ENCODE measurements around the gene GPR25.

GPR25 gene

DNA sequence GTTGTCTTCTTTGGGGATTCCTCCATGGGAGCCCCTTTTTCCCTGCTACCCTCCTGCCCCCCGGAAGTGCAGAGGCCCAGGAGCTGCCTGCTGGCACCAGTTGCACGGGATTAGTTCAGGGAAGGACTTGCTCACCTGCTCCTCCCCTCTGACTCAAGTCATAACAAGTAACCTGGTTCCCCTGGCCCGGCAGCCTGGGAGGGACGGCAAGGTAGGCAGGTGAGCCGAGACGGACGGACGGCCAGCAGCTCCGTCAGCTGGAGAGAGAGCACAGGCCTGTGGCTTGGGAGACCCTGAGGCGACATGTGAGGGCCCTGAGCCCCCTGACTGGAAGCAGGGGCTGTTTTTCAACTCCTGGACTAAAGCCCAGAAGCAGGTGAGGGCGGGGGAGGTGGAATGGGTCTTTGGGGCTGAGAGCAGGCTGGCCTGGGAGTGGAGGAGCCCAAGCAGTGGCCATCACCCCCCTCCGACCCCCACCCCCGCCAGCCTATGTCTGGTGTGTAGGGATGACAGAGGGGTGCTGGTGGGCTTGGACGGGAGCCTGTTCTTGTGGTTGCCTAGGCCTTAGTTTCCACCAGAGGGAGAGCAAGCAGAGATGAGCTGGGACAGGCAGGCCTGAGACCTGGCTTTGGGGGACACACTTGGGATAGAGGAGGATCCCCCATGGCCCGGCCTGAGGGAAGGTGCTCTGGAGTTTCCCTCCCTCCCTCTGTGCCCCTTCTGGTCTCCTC lies 22.1 kb downstream of the GPR25 start, which contains the start of gene INAVA:
INAVA (plus strand) TSS at position 189 of the 731 bp plus-strand sequence. CDS start 3,501 bp downstream, outside the sequence.
- H3K36me3 Mint-ChIP-seq (ENCODE audit: low read depth) = no peaks in the 10 kb centered on the region
- H3K4me1 Mint-ChIP-seq (ENCODE audit: low read depth) = peaks cover 4% of the 10 kb centered on the region
- no peak within 1 kb of the TSS for H3K4me3 Mint-ChIP-seq
- H3K27ac Mint-ChIP-seq = no peak within 1 kb of the TSS
- no peak for DNase-seq (ENCODE audit: low spot score)
- no peaks in the 10 kb centered on the region for H3K9me3 Mint-ChIP-seq
- peaks cover 54% of the 10 kb centered on the region for H3K27me3 Mint-ChIP-seq (ENCODE audit: low read depth)

DNA sequence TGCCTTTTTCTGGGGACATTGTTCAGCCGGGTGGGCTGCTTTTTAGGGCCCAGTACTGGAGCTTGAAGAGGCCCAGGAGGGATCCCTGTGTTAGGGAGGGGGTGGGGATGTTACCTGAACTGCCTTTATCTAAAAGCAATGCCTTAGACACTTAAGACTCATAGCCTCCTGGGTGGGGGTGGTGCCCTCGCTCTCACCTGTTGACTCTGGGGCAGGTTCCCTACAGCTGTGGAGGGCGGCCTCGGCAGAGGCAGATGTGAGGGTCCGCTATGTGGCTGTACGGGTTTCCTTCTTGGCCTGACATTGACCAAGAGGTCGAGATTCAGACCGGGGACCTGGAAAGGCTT lies 22.6 kb downstream of the GPR25 start:
- Mint-ChIP-seq H3K27me3 (ENCODE audit: low read depth) (peaks cover 50% of the 10 kb centered on the region), H3K27ac (no peak overlapping the region), H3K4me1 (ENCODE audit: low read depth) (peaks cover 3% of the 10 kb centered on the region), H3K9me3 (no peaks in the 10 kb centered on the region), H3K36me3 (ENCODE audit: low read depth) (no peaks in the 10 kb centered on the region), H3K4me3 (no peak overlapping the region)
- no peak for DNase-seq (ENCODE audit: low spot score)

DNA sequence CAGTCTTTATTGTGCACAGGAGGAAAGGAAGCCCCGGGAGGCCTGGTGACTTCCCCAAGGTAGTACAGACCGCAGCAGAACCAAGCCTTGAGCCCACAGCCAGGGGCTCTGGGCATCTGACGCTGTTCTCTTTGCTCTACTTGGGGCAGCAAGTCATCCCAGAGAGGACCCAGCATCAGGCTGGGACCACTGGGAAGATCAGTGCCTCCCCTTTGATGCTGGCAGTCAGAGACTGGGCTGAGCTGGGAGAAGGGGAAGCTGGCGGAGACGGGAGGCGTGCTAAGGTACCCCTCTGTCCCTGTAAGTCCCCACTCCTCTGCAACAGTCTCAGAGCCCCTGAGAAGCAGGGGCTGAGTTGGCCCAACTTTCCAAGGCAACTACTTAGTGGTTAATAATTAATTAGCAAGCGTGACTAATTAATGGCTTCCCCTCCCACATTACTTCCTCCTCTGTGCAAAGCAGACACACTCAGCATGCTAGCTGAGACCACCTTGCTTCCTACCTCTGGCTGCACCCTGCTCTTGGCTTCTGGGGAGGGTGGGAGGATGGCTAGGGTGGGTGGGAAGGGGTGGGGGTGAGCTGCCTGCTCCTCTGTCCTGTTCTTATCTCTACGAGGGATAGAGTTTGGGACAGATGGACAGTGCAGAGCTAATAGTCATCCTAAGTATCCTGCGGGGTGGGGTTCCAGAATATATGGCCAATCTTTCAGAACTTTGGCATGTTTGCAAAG lies 23.2 kb downstream of the GPR25 start:
- Mint-ChIP-seq H3K9me3 (no peaks in the 10 kb centered on the region), H3K27ac (no peak overlapping the region), H3K27me3 (ENCODE audit: low read depth) (peaks cover 45% of the 10 kb centered on the region), H3K4me1 (ENCODE audit: low read depth) (no peaks in the 10 kb centered on the region), H3K4me3 (no peak overlapping the region), H3K36me3 (ENCODE audit: low read depth) (no peaks in the 10 kb centered on the region)
- DNase-seq (ENCODE audit: low spot score) = no peak

DNA sequence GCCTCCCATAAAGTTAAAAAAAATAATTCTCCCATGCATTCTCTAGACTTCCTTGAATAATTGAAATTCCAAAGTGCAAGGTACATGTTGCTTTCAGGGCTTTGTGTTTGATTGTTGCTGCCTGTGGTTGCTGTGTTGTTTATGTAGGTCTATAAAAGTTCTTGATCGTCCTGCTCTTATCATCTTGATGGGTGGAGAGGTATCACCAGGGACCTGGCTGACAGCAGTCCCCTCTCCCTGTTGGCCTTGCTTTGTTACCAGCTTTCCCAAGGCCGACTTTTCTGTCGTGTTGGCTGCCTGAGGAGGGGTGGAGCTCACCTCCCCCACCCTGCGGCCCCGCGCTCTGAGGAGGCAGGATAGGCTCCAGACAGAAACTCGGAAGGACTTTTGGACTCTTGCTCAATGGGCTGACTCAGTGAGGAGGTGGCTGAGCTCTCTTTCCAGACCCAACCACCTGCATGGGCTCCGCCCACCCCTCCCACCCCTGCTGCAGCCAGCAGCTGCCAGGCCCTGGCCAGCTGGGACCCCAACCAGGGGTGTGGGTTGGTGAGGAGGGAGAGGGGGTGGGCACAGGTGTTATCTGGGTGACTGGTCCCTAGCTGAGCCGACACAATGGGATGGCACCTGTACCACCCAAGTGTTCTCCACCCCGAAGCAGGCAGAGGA lies 23.9 kb downstream of the GPR25 start:
- H3K36me3 Mint-ChIP-seq (ENCODE audit: low read depth) = no peaks in the 10 kb centered on the region
- H3K27me3 Mint-ChIP-seq (ENCODE audit: low read depth) = peaks cover 44% of the 10 kb centered on the region
- no peak overlapping the region for H3K4me3 Mint-ChIP-seq
- H3K27ac Mint-ChIP-seq = no peak overlapping the region
- H3K9me3 Mint-ChIP-seq = no peaks in the 10 kb centered on the region
- H3K4me1 Mint-ChIP-seq (ENCODE audit: low read depth) = no peaks in the 10 kb centered on the region
- DNase-seq (ENCODE audit: low spot score) = no peak

DNA sequence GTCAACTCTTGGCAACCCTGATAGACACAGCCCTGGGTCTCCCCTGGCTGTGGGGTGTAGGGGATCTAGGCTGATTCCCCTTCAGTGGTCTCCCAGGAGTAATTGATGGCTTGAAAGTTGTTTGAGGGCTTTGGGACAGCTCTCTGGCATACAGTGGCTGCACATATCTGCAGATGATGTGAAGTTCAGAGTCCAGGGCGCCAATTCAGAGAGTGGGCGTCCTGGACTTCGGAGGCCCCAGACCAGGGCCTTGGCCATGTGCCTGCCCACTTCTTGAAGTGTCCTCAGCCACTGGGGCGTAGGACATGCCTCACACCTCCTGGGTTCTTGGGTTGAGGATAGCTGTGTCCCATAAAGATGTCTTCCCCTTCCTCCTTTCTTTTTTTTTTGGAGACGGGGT lies 24.5 kb downstream of the GPR25 start:
- no peaks in the 10 kb centered on the region for H3K36me3 Mint-ChIP-seq (ENCODE audit: low read depth)
- no peaks in the 10 kb centered on the region for H3K4me1 Mint-ChIP-seq (ENCODE audit: low read depth)
- H3K4me3 Mint-ChIP-seq = no peak overlapping the region
- H3K27me3 Mint-ChIP-seq (ENCODE audit: low read depth) = peaks cover 43% of the 10 kb centered on the region
- no peak overlapping the region for H3K27ac Mint-ChIP-seq
- DNase-seq (ENCODE audit: low spot score) = no peak
- H3K9me3 Mint-ChIP-seq = no peaks in the 10 kb centered on the region

DNA sequence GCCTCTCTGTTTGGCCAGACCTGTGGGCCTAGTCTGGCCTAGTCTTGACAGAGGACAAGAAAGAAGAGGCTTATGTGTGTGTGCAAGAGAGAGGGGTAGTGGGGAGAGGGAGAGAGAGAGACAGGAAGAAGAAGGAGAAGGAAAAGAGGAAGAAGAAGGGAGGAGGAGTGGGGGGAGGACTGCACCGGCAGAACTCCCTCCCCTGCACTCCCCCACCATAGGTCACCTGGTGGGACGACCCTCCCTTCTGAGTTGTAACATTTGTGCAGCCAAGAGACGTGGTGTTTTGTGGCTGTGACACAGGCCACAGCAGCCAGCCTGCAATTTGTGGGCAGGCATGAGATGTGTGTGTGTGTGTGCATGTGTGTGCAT lies 26.2 kb downstream of the GPR25 start:
- Mint-ChIP-seq H3K4me1 (ENCODE audit: low read depth) (no peaks in the 10 kb centered on the region), H3K27me3 (ENCODE audit: low read depth) (peaks cover 33% of the 10 kb centered on the region), H3K36me3 (ENCODE audit: low read depth) (no peaks in the 10 kb centered on the region), H3K4me3 (no peak overlapping the region), H3K27ac (no peak overlapping the region), H3K9me3 (no peaks in the 10 kb centered on the region)
- DNase-seq (ENCODE audit: low spot score) = no peak

DNA sequence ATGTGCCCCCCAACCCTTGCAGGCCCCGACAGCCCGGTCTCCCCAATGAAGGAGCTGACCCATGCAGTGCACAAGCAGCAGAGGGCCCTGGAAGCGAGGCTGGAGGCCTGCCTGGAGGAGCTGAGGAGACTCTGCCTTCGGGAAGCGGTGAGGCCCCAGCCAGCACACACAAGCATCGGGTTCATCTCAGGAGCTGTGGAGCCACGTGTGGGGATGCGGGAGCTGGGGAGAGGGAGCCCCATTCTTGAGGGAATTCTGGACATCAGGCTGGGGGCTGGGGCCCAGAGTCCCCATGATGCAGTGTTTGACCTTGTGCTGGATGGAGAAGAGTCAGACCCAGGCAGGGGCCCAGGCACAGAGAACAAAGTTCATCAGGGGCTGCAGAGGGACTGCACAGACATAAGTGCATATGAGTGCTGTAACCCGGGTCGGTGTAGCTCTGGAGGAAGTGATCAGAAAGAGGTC lies 26.7 kb downstream of the GPR25 start:
- Mint-ChIP-seq H3K27me3 (ENCODE audit: low read depth) (peaks cover 31% of the 10 kb centered on the region), H3K27ac (no peak overlapping the region)
- no peak for DNase-seq (ENCODE audit: low spot score)

GRCh38 chr1:200899954-200900867 lies 27.4 kb downstream of the GPR25 start:
- no peak overlapping the region for H3K27ac Mint-ChIP-seq

More for the DNA sequence above, 26.7 kb downstream of the GPR25 start:
- Mint-ChIP-seq H3K36me3 (ENCODE audit: low read depth) (no peaks in the 10 kb centered on the region), H3K4me1 (ENCODE audit: low read depth) (no peaks in the 10 kb centered on the region), H3K9me3 (no peaks in the 10 kb centered on the region), H3K4me3 (no peak overlapping the region)

DNA sequence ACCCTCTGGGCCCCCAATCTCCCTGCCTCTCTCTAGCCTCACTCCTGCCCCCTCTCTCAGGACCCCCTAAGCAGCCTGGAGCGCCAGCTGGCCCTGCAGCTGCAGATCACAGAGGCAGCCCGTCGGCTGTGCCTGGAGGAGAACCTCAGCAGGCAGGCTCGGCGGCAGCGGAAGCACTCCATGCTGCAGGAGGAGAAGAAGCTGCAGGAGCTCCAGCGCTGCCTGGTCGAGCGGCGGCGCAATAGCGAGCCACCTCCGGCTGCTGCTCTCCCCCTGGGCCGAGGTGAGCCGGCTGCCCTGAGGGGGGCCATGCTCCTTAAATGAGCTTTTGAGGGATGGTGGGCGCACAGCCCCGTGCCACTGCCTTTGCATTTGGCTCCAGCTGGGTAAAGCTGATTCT lies 28.1 kb downstream of the GPR25 start:
- Mint-ChIP-seq H3K27me3 (ENCODE audit: low read depth) (peaks cover 31% of the 10 kb centered on the region), H3K27ac (no peak overlapping the region), H3K4me3 (no peak overlapping the region), H3K4me1 (ENCODE audit: low read depth) (peaks cover 6% of the 10 kb centered on the region), H3K9me3 (no peaks in the 10 kb centered on the region), H3K36me3 (ENCODE audit: low read depth) (no peaks in the 10 kb centered on the region)
- DNase-seq (ENCODE audit: low spot score) = no peak

More at GRCh38 chr1:200899954-200900867, 27.4 kb downstream of the GPR25 start:
- Mint-ChIP-seq H3K27me3 (ENCODE audit: low read depth) (peaks cover 31% of the 10 kb centered on the region), H3K9me3 (no peaks in the 10 kb centered on the region), H3K4me1 (ENCODE audit: low read depth) (peaks cover 1% of the 10 kb centered on the region), H3K4me3 (no peak overlapping the region), H3K36me3 (ENCODE audit: low read depth) (no peaks in the 10 kb centered on the region)
- DNase-seq (ENCODE audit: low spot score) = no peak

DNA sequence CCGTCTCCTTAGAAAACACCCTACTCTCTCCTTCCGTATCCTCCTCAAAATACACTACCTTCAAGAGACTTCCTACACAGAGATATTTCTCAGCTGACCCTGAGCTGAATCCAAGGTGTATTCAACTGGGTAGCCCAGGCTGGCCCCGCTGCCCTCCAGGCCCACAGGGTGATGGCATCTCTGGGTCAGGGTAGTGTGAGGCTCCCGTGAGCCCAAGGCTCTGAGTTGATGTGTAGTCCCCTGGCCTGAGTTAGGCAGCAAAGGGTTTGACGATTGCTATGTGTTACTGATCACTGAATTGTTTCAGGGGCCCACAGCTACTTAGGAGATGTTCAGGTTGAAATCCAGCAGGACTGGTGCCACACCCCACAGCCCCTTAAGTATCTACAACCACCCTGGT lies 28.6 kb downstream of the GPR25 start:
- peaks cover 31% of the 10 kb centered on the region for H3K27me3 Mint-ChIP-seq (ENCODE audit: low read depth)
- no peaks in the 10 kb centered on the region for H3K36me3 Mint-ChIP-seq (ENCODE audit: low read depth)
- H3K4me3 Mint-ChIP-seq = no peak overlapping the region
- H3K9me3 Mint-ChIP-seq = no peaks in the 10 kb centered on the region
- no peak for DNase-seq (ENCODE audit: low spot score)
- peaks cover 6% of the 10 kb centered on the region for H3K4me1 Mint-ChIP-seq (ENCODE audit: low read depth)
- no peak overlapping the region for H3K27ac Mint-ChIP-seq

- Mint-ChIP-seq H3K27ac (no peak overlapping the region), H3K4me3 (no peak overlapping the region), H3K4me1 (ENCODE audit: low read depth) (peaks cover 6% of the 10 kb centered on the region), H3K27me3 (ENCODE audit: low read depth) (peaks cover 35% of the 10 kb centered on the region), H3K36me3 (ENCODE audit: low read depth) (no peaks in the 10 kb centered on the region), H3K9me3 (no peaks in the 10 kb centered on the region)
- DNase-seq (ENCODE audit: low spot score) = no peak
Measured at GRCh38 chr1:200901796-200902444, 29.1 kb downstream of the GPR25 start.

- Mint-ChIP-seq H3K27ac (no peak overlapping the region), H3K36me3 (ENCODE audit: low read depth) (no peaks in the 10 kb centered on the region), H3K9me3 (no peaks in the 10 kb centered on the region), H3K27me3 (ENCODE audit: low read depth) (peaks cover 37% of the 10 kb centered on the region), H3K4me3 (no peak overlapping the region), H3K4me1 (ENCODE audit: low read depth) (peaks cover 9% of the 10 kb centered on the region)
- no peak for DNase-seq (ENCODE audit: low spot score)
Measured at GRCh38 chr1:200903793-200904192, 31.0 kb downstream of the GPR25 start.

DNA sequence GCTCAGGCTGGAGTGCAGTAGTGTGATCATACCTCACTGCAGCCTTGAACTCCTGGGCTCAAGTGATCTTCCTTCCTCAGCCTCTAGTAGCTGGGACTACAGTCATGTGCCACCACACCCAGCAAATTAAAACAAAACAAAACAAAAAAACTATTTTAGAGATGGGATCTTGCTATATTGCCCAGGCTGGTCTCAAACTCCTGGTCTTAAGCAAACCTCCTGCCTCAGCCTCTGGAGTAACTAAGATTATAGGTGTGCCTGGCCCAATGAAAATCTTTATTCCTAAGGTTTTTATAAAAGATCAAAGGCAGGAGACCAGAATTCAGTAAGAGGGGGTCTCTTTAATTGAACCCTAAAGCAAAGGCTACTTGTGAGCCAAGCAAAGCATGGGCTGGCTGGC lies 32.0 kb downstream of the GPR25 start:
- Mint-ChIP-seq H3K27me3 (ENCODE audit: low read depth) (peaks cover 41% of the 10 kb centered on the region), H3K4me1 (ENCODE audit: low read depth) (peaks cover 9% of the 10 kb centered on the region), H3K9me3 (no peaks in the 10 kb centered on the region), H3K4me3 (no peak overlapping the region), H3K27ac (no peak overlapping the region), H3K36me3 (ENCODE audit: low read depth) (no peaks in the 10 kb centered on the region)
- DNase-seq (ENCODE audit: low spot score) = no peak
